NCI-H1048 (cell line): ENCODE measurements around the gene TLX2.

Experiments
- DNase-seq: peaks from one replicate; lab custom pipeline; 2025; lab: John Stamatoyannopoulos, UW

Gene TLX2

GRCh38 chr2:74531666-74532065 is 17.4 kb downstream of the TLX2 start:
- DNase-seq: no peak

GRCh38 chr2:74532222-74532621 is 18.0 kb downstream of the TLX2 start:
- no peak for DNase-seq

- no peak for DNase-seq
Measured at GRCh38 chr2:74533464-74533863, 19.2 kb downstream of the TLX2 start.

GRCh38 chr2:74534411-74534810 is 20.2 kb downstream of the TLX2 start:
- DNase-seq: no peak

- no peak for DNase-seq
Measured at GRCh38 chr2:74535440-74535965, 21.3 kb downstream of the TLX2 start.

GRCh38 chr2:74536166-74536950 is 22.1 kb downstream of the TLX2 start:
- DNase-seq: no peak

GRCh38 chr2:74537140-74537539 is 22.9 kb downstream of the TLX2 start:
- DNase-seq: no peak

- no peak for DNase-seq
Measured at GRCh38 chr2:74538881-74539339, 24.7 kb downstream of the TLX2 start.

GRCh38 chr2:74540291-74540690 is 26.0 kb downstream of the TLX2 start:
- no peak for DNase-seq

GRCh38 chr2:74542978-74543377 is 28.7 kb downstream of the TLX2 start:
- DNase-seq: no peak

- no peak for DNase-seq
Measured at GRCh38 chr2:74544634-74545033, 30.4 kb downstream of the TLX2 start.

GRCh38 chr2:74546004-74546403 is 31.8 kb downstream of the TLX2 start:
- no peak for DNase-seq

- DNase-seq: no peak
Measured at GRCh38 chr2:74548285-74548899, 34.1 kb downstream of the TLX2 start.

GRCh38 chr2:74548900-74549826 is 34.9 kb downstream of the TLX2 start:
- no peak for DNase-seq

GRCh38 chr2:74550231-74550630 is 36.0 kb downstream of the TLX2 start:
- DNase-seq: no peak

GRCh38 chr2:74551530-74551929 is 37.3 kb downstream of the TLX2 start:
- no peak for DNase-seq

GRCh38 chr2:74551942-74552913 is 38.0 kb downstream of the TLX2 start:
- DNase-seq: no peak

GRCh38 chr2:74552914-74553811 is 38.9 kb downstream of the TLX2 start:
- no peak for DNase-seq

GRCh38 chr2:74553892-74554819 is 39.9 kb downstream of the TLX2 start, which contains the start of the genes DOK1 and LOXL3:
Gene DOK1 (plus strand): TSS chr2:74554720. CDS start chr2:74554755, 35 bp downstream.
Gene LOXL3 (minus strand): TSS chr2:74553942. CDS start chr2:74552634, 1,308 bp downstream.
- no peak for DNase-seq
